DND-41 (cell line): ENCODE data around the gene ZNF79.
"Not testable (repeated sequence)": the region's sequence is repeated elsewhere in the genome, so short reads cannot be mapped to it uniquely, and the experiment has no call there.

Source experiments
- ATAC-seq: fragments of 200-7000 bp; cut with Tn5 transposase; 3 replicates; pipeline ENCODE4 v1.9.1; 2021; ENCODE audit warnings: low read depth; ENCODE audit not compliant: insufficient read depth
- DNase-seq: peaks from one replicate; pipeline ENCODE4 v3.0.0-alpha.2; 2020
- H2AFZ ChIP-seq: 2 replicates; pipeline ENCODE4 v1.6.0; 2012; ENCODE audit warnings: low read depth, low read length
- H3K27ac ChIP-seq: 2 replicates; pipeline ENCODE4 v1.5.1; 2012; ENCODE audit warnings: low read length, inconsistent platforms
- H3K27me3 ChIP-seq: fragments of 200-600 bp; sonication (generic); 2 replicates; pipeline ENCODE4 v1.6.0; 2012; ENCODE audit warnings: low read length, mild to moderate bottlenecking, inconsistent platforms; ENCODE audit not compliant: insufficient read depth, poor library complexity
- H3K36me3 ChIP-seq: 2 replicates; pipeline ENCODE4 v1.5.1; 2012; ENCODE audit warnings: low read length, inconsistent platforms; ENCODE audit not compliant: insufficient read depth
- H3K4me1 ChIP-seq: 2 replicates; pipeline ENCODE4 v1.5.1; 2012; ENCODE audit warnings: mild to moderate bottlenecking, low read length; ENCODE audit not compliant: insufficient read depth
- H3K4me2 ChIP-seq: 2 replicates; pipeline ENCODE4 v1.6.0; 2012; ENCODE audit warnings: mild to moderate bottlenecking, moderate library complexity, low read length, inconsistent platforms; ENCODE audit not compliant: insufficient read depth
- H3K4me3 ChIP-seq, 2 experiments: fragments of 200-600 bp in 1 of 2; shearing (Covaris generic) in 1 of 2; 2 replicates each; pipeline ENCODE4 v1.5.1; 2012 to 2016; ENCODE audit warnings: inconsistent platforms in 2 of 2, low read length in 2 of 2, mild to moderate bottlenecking in 2 of 2, low read depth in 1 of 2, moderate library complexity in 1 of 2
- H3K79me2 ChIP-seq: 2 replicates; pipeline ENCODE4 v1.6.0; 2012; ENCODE audit warnings: low read length, inconsistent platforms; ENCODE audit not compliant: insufficient read depth
- H3K9ac ChIP-seq: 2 replicates; pipeline ENCODE4 v1.6.0; 2012; ENCODE audit warnings: low read depth, mild to moderate bottlenecking, inconsistent platforms, low read length, moderate library complexity
- H3K9me3 ChIP-seq: 2 replicates; pipeline ENCODE4 v1.5.1; 2012; ENCODE audit warnings: low read length, moderate library complexity, mild to moderate bottlenecking, inconsistent platforms; ENCODE audit not compliant: insufficient read depth, severe bottlenecking
- H4K20me1 ChIP-seq: 2 replicates; pipeline ENCODE4 v1.6.0; 2012; ENCODE audit warnings: low read length; ENCODE audit not compliant: insufficient read depth
- CTCF ChIP-seq: IDR thresholded peaks from 2 replicates; pipeline ENCODE4 v1.5.1; 2012; ENCODE audit warnings: borderline replicate concordance, low read length, moderate library complexity, mild to moderate bottlenecking; ENCODE audit not compliant: poor library complexity, severe bottlenecking; ENCODE audit errors: extremely low read depth
- EZH2 ChIP-seq: IDR thresholded peaks from 3 replicates; pipeline ENCODE4 v1.6.1; 2012; ENCODE audit warnings: borderline replicate concordance, low read depth, mild to moderate bottlenecking, moderate library complexity, low read length, inconsistent platforms; ENCODE audit not compliant: severe bottlenecking

Gene ZNF79

GRCh38 chr9:127463911-127464310 is 39.7 kb downstream of the ZNF79 start:
- DNase-seq (no peak), ATAC-seq (no peak)
- H3K4me3 ChIP-seq = no peak overlapping the region
- no peaks in the 10 kb centered on the region for H3K9me3 ChIP-seq
- no peak overlapping the region for H3K4me2 ChIP-seq
- no peak overlapping the region for H3K9ac ChIP-seq
- H3K4me1 ChIP-seq = no peaks in the 10 kb centered on the region
- no peak for TF ChIP-seq EZH2
- TF ChIP-seq CTCF = no peak
- H4K20me1 ChIP-seq = no peaks in the 10 kb centered on the region
- H2AFZ ChIP-seq = no peak overlapping the region
- no peaks in the 10 kb centered on the region for H3K27me3 ChIP-seq
- no peaks in the 10 kb centered on the region for H3K79me2 ChIP-seq
- no peak overlapping the region for H3K27ac ChIP-seq
- peaks cover 25% of the 10 kb centered on the region for H3K36me3 ChIP-seq

GRCh38 chr9:127466407-127466917 is 42.3 kb downstream of the ZNF79 start:
- not testable (repeated sequence) for H3K4me1 ChIP-seq, H2AFZ ChIP-seq, DNase-seq, H3K27ac ChIP-seq, H3K4me2 ChIP-seq, H3K9me3 ChIP-seq, H3K4me3 ChIP-seq, H3K9ac ChIP-seq, H4K20me1 ChIP-seq, H3K27me3 ChIP-seq, ATAC-seq, H3K79me2 ChIP-seq
- H3K36me3 ChIP-seq = peaks cover 16% of the 10 kb centered on the region; the same call in 1 of the 2 replicates

- TF ChIP-seq EZH2 = no peak
- no peak for TF ChIP-seq CTCF
- Histone ChIP-seq H3K36me3 (peaks cover 8% of the 10 kb centered on the region; the same call in 1 of the 2 replicates), H3K27me3 (no peaks in the 10 kb centered on the region), H3K4me1 (no peaks in the 10 kb centered on the region), H3K27ac (no peak overlapping the region), H3K9ac (no peak overlapping the region), H3K9me3 (no peaks in the 10 kb centered on the region), H2AFZ (no peak overlapping the region), H3K4me3 (no peak overlapping the region), H4K20me1 (no peaks in the 10 kb centered on the region), H3K79me2 (no peaks in the 10 kb centered on the region), H3K4me2 (no peak overlapping the region)
- ATAC-seq (no peak), DNase-seq (no peak)
Observed at GRCh38 chr9:127467621-127468020, 43.4 kb downstream of the ZNF79 start.

GRCh38 chr9:127470662-127471061 is 46.5 kb downstream of the ZNF79 start:
- no peaks in the 10 kb centered on the region for H3K4me1 ChIP-seq
- ATAC-seq (no peak), DNase-seq (no peak)
- no peaks in the 10 kb centered on the region for H3K27me3 ChIP-seq
- no peak overlapping the region for H3K9ac ChIP-seq
- no peak overlapping the region for H3K4me2 ChIP-seq
- H3K79me2 ChIP-seq = no peaks in the 10 kb centered on the region
- H3K4me3 ChIP-seq = no peak overlapping the region
- peaks cover 8% of the 10 kb centered on the region; the same call in 1 of the 2 replicates for H3K36me3 ChIP-seq
- no peaks in the 10 kb centered on the region for H3K9me3 ChIP-seq
- H4K20me1 ChIP-seq = no peaks in the 10 kb centered on the region
- no peak overlapping the region for H3K27ac ChIP-seq
- no peak overlapping the region for H2AFZ ChIP-seq
- TF ChIP-seq CTCF = no peak
- TF ChIP-seq EZH2 = no peak
